Islet precursor cell (in vitro differentiated cells): ENCODE measurements around the gene LPP.
A peak's percentile ranks its signal among the peaks of the same experiment; 100 is the strongest.
"Not testable (repeated sequence)": the region's sequence is repeated elsewhere in the genome, so short reads cannot be mapped to it uniquely, and the experiment has no call there.

Experiments used
- DNase-seq: peaks from one replicate; pipeline ENCODE4 v3.0.0-alpha.2; 2018

LPP gene, protein sequence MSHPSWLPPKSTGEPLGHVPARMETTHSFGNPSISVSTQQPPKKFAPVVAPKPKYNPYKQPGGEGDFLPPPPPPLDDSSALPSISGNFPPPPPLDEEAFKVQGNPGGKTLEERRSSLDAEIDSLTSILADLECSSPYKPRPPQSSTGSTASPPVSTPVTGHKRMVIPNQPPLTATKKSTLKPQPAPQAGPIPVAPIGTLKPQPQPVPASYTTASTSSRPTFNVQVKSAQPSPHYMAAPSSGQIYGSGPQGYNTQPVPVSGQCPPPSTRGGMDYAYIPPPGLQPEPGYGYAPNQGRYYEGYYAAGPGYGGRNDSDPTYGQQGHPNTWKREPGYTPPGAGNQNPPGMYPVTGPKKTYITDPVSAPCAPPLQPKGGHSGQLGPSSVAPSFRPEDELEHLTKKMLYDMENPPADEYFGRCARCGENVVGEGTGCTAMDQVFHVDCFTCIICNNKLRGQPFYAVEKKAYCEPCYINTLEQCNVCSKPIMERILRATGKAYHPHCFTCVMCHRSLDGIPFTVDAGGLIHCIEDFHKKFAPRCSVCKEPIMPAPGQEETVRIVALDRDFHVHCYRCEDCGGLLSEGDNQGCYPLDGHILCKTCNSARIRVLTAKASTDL

DNA sequence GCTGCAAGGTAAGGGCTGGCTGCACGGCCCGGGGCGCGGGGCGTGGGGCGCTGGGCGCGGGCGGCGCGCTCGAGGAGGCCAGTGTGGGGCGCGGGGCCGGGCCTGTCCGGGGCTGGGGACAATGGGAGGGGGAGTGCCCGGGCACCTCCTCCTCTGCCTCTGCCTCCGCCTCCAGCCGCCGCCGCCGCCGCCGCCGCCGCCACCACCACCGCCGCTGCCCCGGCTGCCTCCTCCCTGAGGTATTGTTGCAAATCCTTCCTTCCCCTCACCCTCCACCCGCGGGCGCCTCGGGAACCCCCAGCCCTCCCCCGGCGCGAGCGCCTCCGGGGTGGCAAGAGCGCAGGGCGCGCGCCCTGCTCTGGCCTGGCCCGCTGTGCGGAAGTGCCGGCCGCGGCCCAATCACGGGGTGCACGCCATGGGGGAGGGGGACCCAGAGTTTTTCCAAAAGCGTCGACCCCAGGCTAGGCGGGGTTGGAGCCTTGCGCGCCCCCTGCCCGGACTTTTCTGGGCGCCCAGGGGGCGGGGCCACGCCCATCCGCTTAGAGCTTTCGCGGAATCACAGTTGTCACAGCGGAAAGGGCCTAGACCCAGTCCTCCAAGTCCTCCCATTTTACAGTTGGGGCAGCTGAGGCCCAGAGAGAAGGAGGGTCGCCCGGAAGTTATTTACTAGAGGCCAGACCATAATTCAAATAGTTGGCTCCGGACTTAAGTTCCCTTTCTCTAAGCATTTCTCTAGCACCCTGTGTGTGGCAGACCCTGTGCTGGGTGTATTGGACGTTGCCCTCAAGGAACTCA, at the start of gene LPP:
LPP (plus strand) TSS at position 144 of the 795 bp plus-strand sequence. CDS start 251,964 bp downstream, outside the sequence.
- DNase-seq, result peak; percentile 94

DNA sequence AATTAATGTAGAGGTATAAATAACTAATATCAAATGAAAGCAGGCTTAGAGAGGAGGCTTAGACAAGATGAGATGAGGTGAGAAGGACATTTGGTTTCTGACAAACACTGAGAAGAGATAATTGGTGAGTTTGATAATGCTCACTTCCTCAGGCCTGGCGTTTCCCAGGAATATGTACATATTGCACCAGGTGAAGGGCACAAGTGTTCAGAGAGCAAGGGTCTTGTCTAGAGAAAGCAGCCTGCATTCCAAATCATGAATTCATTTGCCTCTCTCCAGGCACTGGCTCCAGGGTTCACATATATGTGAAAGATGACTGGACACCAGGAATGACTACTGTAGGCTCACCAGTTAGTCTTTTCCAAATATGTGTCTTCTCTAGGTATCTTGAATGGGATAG, 48.0 kb upstream of the LPP start:
- DNase-seq, result no peak

DNA sequence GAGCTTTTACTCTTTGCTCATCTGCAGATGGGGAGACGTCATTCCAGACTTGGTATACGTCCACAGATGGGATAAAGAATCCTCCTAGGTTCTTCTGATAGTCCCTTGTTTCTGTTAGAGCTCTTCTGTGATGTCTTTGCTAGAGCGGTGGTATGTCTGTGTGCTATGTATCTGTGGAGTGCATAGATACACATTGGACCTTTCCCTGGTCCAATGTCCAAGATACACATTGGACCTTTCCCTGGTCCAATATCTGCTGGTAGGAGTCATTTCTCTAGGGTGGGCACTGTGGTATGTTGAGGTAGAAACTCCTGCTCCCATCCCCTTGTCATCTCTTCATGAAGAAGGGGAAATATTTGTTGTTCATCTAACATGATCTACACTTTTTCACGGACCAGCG, 47.5 kb upstream of the LPP start:
- DNase-seq, result no peak

DNA sequence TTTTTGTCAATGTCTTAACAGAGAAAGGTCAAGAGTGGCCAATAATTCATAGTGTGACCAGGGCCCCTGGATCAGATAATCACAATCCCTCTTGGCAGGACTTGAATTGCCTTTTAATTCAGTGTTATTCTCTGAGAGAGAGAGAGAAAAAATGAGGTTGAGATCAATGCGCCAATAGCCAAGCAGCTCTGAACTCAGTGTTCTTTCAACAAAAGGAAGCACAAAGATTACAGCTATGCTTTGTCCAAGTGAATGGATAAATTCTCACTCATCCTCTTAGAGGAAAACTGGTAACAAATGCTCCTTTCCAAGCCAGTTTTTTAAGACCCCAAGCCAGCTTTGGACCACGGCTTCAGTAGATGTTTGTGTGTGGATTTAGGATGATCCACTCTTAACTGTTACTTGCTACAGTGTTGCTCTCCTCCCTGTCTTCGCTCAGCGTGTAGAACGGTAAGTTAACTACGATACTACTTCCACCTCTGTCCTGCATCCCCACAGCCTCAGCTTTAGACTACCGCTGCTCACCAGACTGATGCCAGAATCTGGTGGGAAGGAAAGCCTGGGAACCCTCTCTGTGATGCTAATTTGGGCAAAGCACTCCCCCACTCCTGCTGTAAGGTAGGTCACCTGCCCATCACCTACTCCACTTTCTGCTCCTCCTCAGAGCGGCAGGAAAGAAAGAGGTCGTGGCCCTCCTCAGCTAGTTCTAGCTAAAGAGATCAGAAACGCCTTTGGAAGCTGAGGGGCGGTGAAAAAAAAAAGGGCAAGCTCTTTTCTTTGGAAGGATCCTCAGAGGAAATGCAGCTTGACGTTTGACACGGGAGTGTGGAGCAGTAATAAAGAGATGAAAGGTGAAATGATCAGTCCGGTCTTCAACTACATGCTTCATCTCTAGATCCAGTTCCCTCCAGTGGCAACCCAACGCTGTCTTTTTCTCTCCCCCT, 46.8 kb upstream of the LPP start:
- DNase-seq, result no peak

DNA sequence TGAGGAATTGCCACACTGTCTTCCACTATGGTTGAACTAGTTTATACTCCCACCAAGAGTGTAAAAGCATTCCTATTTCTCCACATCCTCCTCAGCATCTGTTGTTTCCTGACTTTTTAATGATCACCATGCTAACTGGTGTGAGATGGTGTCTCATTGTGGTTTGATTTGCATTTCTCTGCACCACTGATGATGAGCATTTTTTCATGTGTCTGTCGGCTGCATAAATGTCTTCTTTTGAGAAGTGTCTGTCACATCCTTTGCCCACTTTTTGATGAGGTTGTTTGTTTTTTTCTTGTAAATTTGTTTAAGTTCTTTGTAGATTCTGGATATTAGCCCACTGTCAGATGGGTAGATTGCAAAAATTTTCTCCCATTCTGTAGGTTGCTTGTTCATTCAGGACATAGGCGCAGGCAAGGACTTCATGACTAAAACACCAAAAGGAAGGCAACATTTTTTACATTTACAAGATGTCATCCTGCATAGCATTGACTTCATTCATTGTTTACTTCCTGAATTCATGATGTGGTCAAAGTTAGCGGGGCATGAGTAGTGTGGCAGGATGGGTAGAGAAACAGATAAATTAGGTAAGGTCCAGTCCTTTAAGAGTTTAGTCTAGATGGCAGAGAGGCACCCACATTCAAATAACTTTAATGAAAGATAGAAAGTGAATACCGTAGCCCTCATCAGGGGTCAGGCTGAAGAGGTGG, 45.1 kb upstream of the LPP start:
- DNase-seq, result no peak

DNA sequence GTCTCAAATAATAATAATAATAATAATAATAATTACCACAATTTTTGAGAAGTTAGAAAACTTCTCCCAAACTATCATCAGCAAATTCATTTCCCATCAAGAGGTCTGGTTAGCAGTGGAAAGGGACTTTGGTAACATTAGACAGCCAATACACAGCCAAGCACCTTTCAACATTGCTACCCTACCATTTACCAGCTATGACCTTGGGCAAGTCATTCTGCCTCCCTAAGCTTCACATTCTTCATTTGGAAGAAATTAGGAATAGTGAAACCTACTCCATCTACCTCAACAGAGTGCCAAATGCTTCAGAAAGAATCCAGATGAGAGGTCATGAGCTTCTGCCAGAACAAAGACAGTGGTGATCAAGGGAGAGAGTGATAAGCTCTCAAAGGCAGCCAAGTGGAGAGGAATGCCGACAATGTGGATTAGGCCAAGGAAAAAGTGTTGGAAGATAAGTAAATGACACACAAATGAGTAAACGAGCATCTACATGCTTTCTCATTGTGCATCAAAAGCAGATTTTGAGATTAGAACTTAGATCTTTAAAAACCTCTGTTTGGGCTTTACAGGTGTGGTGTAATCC, 42.9 kb upstream of the LPP start:
- DNase-seq, result peak; percentile 68

DNA sequence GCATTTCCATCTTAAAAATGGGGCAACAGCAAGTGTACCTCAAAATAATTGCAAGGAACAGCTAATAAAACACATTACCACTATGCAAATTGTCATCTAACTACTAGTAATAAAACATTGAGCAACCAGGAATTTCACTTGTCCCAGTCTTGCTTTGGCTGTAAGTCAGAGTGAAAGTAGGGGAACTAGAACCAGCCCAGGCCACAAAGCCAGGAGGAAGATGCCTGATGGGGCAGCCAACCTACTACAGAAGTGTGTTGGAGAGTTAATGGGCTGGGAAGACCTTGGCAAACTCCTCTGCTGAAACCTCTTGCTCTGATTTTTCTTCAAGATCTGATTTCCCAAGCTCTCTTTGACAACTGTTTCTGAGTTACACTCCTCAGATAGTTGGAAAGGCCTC, 40.2 kb upstream of the LPP start:
- DNase-seq, result no peak

DNA sequence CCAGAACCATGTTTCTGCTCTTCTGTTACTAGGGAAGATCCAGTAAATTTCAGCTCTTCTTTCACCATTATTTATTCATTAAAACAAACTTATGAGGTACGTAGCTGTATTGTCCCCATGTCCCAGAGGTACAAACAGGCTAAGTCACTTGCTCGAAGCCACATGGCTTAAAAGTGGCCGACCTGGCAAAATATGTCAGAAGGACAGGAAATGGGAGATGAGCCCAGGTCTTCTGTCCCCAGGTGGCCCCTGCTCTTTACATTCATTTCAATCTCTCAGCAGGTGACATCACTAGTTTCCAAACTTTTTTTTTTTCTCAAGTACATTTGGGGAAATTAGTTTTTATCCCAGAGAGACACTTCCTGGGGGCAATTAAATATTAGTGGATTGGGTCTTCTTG, 34.1 kb upstream of the LPP start:
- DNase-seq, result no peak

DNA sequence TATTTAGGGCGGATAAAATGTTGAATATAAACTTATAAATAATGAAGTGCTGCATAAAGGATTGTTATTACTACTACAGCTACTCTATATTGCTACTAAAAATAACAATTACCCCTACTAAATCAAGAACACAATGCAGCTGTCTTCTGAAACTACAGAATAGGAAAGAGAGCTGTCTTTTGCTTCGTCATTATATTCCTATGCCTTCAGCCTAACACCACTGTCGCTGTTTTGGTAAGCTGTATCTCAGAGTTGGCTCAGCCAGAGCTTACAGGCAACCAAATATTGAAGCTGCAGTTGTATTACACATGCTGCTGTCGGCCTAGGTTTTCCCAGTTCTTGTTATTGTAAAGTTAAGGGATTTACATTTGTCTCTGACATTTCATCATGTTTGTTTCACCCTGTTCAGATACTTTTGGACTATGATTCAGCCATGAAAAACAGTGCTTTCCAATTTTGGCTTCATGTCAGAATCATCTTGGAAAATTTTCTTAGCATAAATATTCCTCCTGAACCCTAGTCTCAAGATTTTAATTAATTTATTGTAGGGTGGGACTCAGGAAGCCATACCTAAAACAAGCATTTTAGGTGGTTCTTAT, 31.3 kb upstream of the LPP start:
- no peak for DNase-seq

DNA sequence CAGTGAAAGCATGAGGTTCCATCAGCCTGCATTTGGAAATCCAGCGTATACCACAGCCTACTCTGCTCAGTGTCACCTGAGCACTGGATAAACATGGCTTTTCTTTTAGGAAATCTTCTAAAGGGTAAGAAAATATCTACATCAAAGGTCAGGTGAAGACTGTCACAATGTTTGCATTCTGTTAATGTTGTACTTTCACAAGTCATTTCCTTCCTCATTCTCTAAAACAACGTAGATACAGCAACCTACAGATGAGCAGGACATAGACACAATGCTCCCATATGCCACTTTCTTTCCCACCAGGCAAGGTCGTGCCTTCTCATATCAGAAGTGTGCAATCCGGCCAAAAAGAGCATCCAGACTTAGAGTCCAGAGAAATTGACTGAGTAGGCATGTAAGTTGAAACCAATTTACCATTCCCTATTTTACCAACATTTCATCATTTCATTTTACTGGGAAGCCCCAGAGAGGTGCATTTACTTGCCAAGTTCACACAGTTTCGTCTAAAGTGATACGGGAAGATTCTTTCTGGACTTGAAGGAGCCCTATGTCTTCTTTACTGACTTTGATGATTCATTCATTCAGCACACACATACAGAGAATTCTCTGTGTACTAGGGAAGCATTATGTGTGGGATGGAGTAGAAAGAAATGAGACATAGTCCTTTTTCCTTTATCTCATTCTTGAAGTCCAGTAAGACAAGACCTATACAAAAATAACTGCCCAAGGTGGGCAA, 30.6 kb upstream of the LPP start:
- no peak for DNase-seq

DNA sequence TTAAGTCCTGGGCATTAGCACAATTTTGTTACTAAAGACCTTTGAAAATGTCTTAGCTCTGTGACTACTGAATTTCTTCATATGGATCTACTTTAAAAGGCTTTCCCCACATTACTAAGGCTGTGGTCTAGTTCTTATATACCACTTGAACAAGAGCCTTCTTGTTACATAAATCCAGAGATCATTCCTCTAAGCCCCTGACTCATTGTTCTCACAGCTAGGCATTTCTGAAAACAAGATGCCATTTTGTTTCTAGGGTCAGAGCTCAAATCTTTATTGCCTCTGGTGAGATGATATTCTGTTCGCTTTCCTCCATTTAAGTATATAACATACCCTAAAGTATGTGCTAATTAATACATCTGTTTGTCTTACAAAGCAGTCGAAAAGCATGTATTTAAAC, 29.8 kb upstream of the LPP start:
- no peak for DNase-seq

DNA sequence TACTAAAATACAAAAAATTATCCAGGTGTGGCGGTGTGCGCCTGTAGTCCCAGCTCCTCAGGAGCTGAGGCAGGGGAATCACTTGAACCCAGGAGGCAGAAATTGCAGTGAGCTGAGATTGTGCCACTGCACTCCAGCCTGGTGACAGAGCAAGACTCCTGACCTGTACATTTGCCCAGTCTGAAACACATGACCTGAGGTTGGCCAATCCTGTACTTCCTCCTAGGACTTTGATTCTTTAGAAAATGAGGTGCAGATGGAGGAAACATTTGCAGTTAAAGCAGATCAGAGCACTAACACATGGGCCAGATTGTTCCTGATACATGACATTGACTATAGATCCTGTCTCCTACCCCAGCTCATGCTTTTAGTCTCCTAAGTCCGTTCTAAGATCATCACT, 28.9 kb upstream of the LPP start:
- DNase-seq, result no peak

DNA sequence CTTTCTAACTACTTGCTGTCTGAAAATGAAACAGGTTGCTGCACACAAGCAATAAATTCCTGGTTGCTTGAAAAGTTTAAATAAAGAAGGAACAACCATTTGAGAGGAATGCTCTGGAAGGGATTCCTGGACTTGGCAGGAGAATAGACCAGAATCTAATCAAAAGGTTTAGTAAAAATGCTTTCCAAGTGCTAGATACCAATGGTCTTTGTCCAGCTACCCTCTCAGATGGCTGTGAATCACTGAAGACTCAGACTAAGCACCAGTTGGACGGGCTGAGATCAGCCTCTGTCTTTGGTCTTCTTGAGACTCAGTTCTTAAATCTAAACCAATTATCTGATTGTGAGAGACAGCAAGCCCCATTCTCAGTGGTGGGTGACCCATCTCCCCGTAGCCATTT, 27.7 kb upstream of the LPP start:
- no peak for DNase-seq

DNA sequence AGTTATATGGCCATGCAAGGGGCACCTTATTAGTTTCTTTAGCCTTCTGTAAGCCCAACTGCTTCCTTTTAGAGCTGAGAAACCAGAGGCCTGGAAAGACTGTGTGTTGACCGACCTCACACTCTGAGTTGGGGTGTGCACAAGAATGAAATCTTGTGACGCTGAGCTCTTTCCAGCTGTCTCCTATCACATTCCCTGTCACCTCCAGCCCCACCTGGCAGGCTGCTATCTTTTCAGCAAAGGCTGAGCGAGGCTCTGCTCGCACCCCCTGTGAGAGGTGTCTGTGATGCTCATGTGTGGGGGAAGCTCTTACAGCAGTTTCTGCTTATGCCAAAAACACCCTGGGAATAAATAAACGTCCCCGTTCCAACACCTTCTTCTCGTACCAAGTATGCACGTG, 27.0 kb upstream of the LPP start:
- DNase-seq, result no peak

DNA sequence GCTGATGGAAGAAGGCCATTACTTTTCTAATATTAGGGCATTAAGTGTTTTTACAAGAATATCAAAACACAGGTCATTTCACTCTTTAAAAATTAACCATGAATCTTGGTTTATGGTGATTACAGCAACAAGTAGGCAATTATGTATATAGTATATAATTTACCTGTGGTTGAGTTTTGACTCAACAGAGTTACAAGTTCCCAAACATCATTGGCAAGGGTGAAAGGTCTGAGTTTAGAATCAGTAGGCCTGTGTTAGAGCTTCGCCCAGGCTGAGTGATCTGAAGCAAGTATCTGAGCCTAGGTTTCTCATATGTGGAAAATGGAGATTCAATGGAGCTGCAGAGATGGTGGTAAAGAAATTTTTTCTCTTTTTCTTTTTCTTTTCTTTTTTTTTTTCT, 25.1 kb upstream of the LPP start:
- no peak for DNase-seq

DNA sequence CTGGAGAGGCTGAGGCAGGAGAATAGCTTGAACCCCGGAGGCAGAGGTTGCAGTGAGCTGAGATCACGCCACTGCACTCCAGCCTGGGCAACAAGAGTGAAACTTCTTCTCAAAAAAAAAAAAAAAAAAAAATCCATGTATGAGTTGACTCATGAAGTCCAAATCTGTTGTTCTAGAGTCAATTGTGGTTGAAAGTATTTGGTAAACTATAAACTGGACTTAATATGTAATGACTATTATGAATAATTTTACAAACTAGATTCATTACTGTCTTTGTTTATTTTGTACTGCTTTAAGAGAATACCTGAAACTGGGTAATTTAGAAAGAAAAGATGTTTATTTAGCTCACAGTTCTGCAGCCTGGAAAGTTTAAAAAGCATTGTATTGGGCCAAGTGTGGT, 22.9 kb upstream of the LPP start:
- DNase-seq, result not testable (repeated sequence)

DNA sequence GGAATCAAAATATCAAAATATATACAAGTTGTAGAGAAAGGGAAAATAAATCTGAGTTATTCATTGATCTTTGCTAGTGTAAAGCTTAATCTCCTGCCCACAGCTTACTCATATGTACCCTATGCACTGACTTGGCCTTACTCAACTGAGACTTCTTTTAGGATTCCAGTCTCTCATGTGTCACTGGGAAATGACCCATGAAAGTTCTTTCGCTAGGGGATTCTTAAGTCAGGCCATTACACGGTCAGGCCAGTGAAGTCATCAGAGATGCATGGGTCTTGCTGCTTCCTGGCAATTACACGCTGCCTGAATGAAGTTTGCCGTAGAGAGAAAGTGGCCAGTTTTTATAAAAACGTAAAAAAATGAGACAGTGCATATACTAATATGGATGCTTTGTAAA, 20.7 kb upstream of the LPP start:
- no peak for DNase-seq

DNA sequence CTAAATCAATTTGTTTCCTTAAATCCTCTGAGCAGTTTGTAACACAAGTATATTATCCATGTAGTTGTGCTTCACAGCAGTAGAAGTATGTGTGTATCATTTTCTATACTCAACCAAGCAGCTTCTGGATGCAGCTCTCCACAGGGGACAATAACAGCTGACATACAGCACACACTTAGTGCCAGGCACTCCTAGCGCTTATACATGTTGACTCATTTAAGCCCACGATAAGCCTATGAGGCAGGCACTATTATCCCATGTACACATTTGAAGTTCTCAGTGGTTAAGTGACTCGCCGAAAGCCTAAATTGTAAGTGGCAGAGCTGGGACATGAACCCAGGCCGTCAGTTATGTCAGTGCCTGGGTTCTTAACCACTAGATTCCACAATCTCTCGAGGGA, 20.3 kb upstream of the LPP start:
- DNase-seq, result no peak

DNA sequence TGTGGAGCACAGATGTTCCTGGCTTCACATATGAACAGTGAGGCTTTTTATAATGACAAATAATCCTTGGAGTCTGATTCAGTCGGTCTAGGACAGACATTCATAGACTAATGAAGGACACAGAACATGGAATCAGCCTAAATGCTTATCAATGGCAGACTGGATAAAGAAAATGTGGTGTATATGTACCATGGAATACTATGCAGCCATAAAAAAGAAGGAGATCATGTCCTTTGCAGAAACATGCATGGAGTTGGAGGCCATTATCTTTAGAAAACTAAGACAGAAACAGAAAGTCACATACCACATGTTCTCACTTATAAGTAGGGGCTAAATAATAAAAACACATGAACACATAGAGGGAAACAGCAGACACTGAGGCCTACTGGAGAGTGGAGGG, 19.9 kb upstream of the LPP start:
- no peak for DNase-seq

DNA sequence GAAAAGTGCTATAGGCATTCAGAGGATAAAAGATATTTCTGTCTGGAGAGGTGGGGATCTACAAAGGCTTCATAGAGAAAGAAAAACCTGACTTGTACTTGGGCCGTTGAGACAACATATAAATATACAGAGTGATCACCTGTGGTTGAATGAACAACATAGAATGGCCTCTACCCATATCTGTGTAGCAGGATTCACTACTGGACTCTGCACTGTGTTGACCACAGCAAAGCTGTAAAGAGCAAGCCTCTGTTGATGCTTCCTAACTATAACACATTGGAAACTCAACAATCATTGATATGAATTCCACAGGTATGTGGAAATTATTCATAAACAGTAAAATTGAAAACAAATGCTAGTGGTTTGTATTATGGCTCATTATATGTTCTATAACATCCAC, 19.1 kb upstream of the LPP start:
- no peak for DNase-seq

DNA sequence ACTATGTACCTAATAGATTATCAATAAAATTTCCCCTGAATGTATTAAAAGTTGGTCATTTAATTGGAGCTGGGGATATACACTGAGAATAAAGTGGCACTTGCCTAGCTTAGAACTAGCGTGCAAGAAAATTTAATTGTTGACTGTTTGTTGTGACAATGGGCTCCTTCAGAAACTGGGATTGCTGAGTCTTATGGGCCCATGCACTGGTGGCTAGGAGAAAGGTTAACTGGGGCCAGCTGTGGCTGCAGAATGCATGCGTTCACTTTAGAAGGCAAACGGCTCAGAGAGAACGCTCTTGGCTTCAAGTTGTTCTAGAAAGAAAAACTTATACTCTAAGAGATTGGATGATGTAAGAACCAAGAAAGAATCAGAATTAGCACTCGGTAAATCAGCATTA, 18.7 kb upstream of the LPP start:
- no peak for DNase-seq
